ENCODE measurements around the gene ZBTB17.

GRCh38 chr1:15936025-15936424 is 39.9 kb downstream of the ZBTB17 start:
- no peak for TF ChIP-seq MAX (IDR thresholded peaks at IDR 0.05)
- no peak for TF ChIP-seq SRF (IDR thresholded peaks at IDR 0.05; ENCODE audit: low read depth, low read length)
- no peak for TF ChIP-seq CTCF (IDR thresholded peaks at IDR 0.05; ENCODE audit: control extremely low read depth in 1 of 3, insufficient read depth in 1 of 3, low read depth in 1 of 3, low read length in 3 of 3)
- TF ChIP-seq TBP (IDR thresholded peaks at IDR 0.05; ENCODE audit: low read depth, low read length): no peak
- TF ChIP-seq POLR2A (IDR thresholded peaks at IDR 0.05; ENCODE audit: control extremely low read depth in 1 of 2, low read depth in 2 of 2, low read length in 2 of 2): no peak
- no peak for TF ChIP-seq POU5F1 (IDR thresholded peaks at IDR 0.05; ENCODE audit: low read depth, low read length)
- no peak for TF ChIP-seq RXRA (IDR thresholded peaks at IDR 0.05; ENCODE audit: insufficient read depth, low read depth, low read length)
- no peak for TF ChIP-seq SIX5 (IDR thresholded peaks at IDR 0.05; ENCODE audit: low read depth, low read length)
- TF ChIP-seq ATF3 (IDR thresholded peaks at IDR 0.05; ENCODE audit: insufficient read depth, low read depth, low read length): no peak
- TF ChIP-seq SUZ12 (IDR thresholded peaks at IDR 0.05; ENCODE audit: low read length): no peak
- no peak for TF ChIP-seq MAFK (IDR thresholded peaks at IDR 0.05; ENCODE audit: low read depth, low read length)
- no peak for TF ChIP-seq GTF2F1 (IDR thresholded peaks at IDR 0.05; ENCODE audit: borderline replicate concordance, low read depth, low read length)
- TF ChIP-seq E2F6 (IDR thresholded peaks at IDR 0.05): no peak

All from H1 (cell line).